HepG2 (cell line): Measurements from ENCODE around the gene SYTL1. TPM values are rescaled to one million over a fixed set of nuclear protein-coding genes. Genes with fewer than 3 reads are reported as not detected.

ENCODE experiments used
- BRD4 ChIP-seq: sonication (generic); formaldehyde crosslinking; IDR thresholded peaks from 2 replicates; pipeline ENCODE4 v1.4.0; 2020; ENCODE audit warnings: missing genetic modification reagents
- HCFC1 ChIP-seq: fragments of 150-350 bp; IDR thresholded peaks from 2 replicates; pipeline ENCODE4 v1.6.1; 2014; ENCODE audit warnings: low read depth, low read length
- JUND ChIP-seq: sonication (generic); formaldehyde crosslinking; IDR thresholded peaks from 2 replicates; pipeline ENCODE4 v1.8.0; 2022; ENCODE audit warnings: mild to moderate bottlenecking, missing genetic modification reagents
- KAT7 ChIP-seq: IDR thresholded peaks from 2 replicates; pipeline ENCODE4 v1.6.1; 2018; ENCODE audit warnings: borderline replicate concordance, missing compliant biosample characterization
- RXRA ChIP-seq: sonication (generic); formaldehyde crosslinking; IDR thresholded peaks from 2 replicates; pipeline ENCODE4 v1.5.1; 2020; ENCODE audit warnings: missing genetic modification reagents
- SAFB2 ChIP-seq: sonication (generic); formaldehyde crosslinking; IDR thresholded peaks from 2 replicates; pipeline ENCODE4 v1.5.1; 2020; ENCODE audit warnings: missing genetic modification reagents, low read depth, mild to moderate bottlenecking, borderline replicate concordance
- TAF15 ChIP-seq: fragments of 200-400 bp; formaldehyde crosslinking; IDR thresholded peaks from one replicate; pipeline ENCODE4 v1.6.1; 2018; ENCODE audit warnings: mild to moderate bottlenecking, low read depth, low read length; ENCODE audit not compliant: poor library complexity, severe bottlenecking
- ZNF713 ChIP-seq: sonication (generic); formaldehyde crosslinking; IDR thresholded peaks from 2 replicates; pipeline ENCODE4 v1.4.0; 2020; ENCODE audit warnings: mild to moderate bottlenecking, missing genetic modification reagents
- ZNF776 ChIP-seq: sonication (generic); formaldehyde crosslinking; IDR thresholded peaks from 2 replicates; pipeline ENCODE4 v1.4.0; 2020; ENCODE audit warnings: mild to moderate bottlenecking, missing genetic modification reagents
- ZSCAN20 ChIP-seq: sonication (generic); formaldehyde crosslinking; IDR thresholded peaks from 2 replicates; pipeline ENCODE4 v1.4.0; 2020; ENCODE audit warnings: missing genetic modification reagents, mild to moderate bottlenecking, borderline replicate concordance
- ZSCAN29 ChIP-seq: sonication (generic); formaldehyde crosslinking; conservative IDR thresholded peaks from 2 replicates; pipeline ENCODE4 v1.4.0; 2020; ENCODE audit warnings: mild to moderate bottlenecking, missing genetic modification reagents
- polyA plus RNA-seq, 8 experiments: library from polyadenylated mRNA; depleted of rRNA in 3 of 8; stranded (reverse) in 7 of 8; unstranded in 1 of 8; fragments of >200 nt; fragmentation: Illumina TruSeq in 4 of 8; extraction: Trizol in 4 of 8; gene quantifications; 2 replicates each; pipeline versions ENCODE4 v1.2.1 to v1.2.3, GENCODE V29; 2011 to 2016; ENCODE audit warnings: low read depth in 4 of 8, missing spikeins in 1 of 8, mixed read lengths in 1 of 8; ENCODE audit not compliant: insufficient read depth in 1 of 8
- total RNA-seq, 5 experiments: library from RNA; depleted of rRNA; stranded (reverse); fragments of >200 nt; fragmentation: Illumina TruSeq; extraction: Trizol; gene quantifications; 2 replicates each; pipeline ENCODE4 v1.2.3, GENCODE V29; 2016; ENCODE audit warnings: low read depth in 1 of 5
- TF ChIP-seq, protein P1 (sequence below): sonication (generic); formaldehyde crosslinking; IDR thresholded peaks from 2 replicates; pipeline ENCODE4 v1.4.0; 2020; ENCODE audit warnings: missing genetic modification reagents
- TF ChIP-seq, protein P2 (sequence below): sonication (generic); formaldehyde crosslinking; IDR thresholded peaks from 2 replicates; pipeline ENCODE4 v1.4.0; 2020; ENCODE audit warnings: missing genetic modification reagents, borderline replicate concordance
- TF ChIP-seq, protein P3 (sequence below): sonication (generic); formaldehyde crosslinking; IDR thresholded peaks from 2 replicates; pipeline ENCODE4 v1.4.0; 2020; ENCODE audit warnings: missing genetic modification reagents

The SYTL1 gene
- total and polyA plus RNA-seq, 2 of the 13 experiments (the other 11 are each of a cell fraction or from before 2014, with no cell fraction given) = 11.1 to 17.8 TPM

DNA sequence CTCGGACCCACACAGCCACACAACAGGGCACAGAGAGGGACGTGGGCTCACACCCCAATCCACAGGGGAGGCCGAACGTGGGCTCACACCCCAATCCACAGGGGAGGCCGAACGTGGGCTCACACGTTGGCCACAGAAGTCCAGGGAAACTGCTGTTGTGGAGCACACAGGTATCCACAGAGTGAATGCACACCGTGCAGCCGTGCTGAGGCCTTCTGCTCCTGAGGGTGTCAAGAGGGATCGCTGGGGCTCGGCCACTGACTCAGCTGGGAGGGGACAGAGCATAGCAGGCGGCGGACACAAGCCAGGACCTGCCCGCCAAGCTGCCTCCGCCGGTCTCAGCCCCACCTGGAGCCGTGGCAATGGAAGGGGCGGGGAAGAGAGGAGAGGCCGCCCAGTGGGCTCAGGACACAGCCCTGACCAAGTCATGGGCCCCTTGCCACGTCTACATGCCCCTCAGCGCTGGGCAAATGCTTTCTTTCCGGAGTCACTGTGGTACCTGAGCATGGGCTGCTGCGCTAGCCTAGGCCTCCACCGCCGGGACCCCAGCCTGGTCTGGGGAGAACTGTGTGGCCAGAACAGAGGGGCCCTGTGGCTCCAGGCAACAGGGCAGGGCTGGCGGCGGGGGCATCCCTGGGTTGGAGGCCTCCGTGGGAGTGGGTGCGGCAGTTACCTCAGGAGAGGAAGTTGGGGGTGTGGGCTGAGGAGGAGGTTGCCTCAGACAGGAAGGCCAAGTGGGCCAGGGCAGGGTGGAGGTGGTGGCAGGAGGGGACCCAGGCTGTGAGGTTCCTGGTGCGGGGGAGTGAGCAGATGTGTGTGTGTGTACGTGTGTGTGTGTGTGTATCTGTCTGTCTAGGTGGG is 1.2 kb downstream of the SYTL1 start (continued):
- TF ChIP-seq ZSCAN29 (CRISPR knock-in tag) (no peak), RXRA (no peak), ZNF776 (CRISPR knock-in tag) (0 out of 2 replicates have a peak, but pooled peaks have one; percentile 11), TAF15 (no peak), ZSCAN20 (CRISPR knock-in tag) (no peak), SAFB2 (no peak), BRD4 (CRISPR knock-in tag) (peak; percentile 70), JUND (CRISPR knock-in tag) (peak; percentile 53; the same call in 1 of the 2 replicates), ZNF713 (0 out of 2 replicates have a peak, but pooled peaks have one; percentile 70), KAT7 (0 out of 2 replicates have a peak, but pooled peaks have one; percentile 19), HCFC1 (no peak)
- TF ChIP-seq, protein P1, sequence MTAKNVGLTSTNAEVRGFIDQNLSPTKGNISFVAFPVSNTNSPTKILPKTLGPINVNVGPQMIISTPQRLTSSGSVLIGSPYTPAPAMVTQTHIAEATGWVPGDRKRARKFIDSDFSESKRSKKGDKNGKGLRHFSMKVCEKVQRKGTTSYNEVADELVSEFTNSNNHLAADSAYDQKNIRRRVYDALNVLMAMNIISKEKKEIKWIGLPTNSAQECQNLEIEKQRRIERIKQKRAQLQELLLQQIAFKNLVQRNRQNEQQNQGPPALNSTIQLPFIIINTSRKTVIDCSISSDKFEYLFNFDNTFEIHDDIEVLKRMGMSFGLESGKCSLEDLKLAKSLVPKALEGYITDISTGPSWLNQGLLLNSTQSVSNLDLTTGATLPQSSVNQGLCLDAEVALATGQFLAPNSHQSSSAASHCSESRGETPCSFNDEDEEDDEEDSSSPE (CRISPR knock-in tag) = peak; percentile 16; the same call in 1 of the 2 replicates
- TF ChIP-seq, protein P2, sequence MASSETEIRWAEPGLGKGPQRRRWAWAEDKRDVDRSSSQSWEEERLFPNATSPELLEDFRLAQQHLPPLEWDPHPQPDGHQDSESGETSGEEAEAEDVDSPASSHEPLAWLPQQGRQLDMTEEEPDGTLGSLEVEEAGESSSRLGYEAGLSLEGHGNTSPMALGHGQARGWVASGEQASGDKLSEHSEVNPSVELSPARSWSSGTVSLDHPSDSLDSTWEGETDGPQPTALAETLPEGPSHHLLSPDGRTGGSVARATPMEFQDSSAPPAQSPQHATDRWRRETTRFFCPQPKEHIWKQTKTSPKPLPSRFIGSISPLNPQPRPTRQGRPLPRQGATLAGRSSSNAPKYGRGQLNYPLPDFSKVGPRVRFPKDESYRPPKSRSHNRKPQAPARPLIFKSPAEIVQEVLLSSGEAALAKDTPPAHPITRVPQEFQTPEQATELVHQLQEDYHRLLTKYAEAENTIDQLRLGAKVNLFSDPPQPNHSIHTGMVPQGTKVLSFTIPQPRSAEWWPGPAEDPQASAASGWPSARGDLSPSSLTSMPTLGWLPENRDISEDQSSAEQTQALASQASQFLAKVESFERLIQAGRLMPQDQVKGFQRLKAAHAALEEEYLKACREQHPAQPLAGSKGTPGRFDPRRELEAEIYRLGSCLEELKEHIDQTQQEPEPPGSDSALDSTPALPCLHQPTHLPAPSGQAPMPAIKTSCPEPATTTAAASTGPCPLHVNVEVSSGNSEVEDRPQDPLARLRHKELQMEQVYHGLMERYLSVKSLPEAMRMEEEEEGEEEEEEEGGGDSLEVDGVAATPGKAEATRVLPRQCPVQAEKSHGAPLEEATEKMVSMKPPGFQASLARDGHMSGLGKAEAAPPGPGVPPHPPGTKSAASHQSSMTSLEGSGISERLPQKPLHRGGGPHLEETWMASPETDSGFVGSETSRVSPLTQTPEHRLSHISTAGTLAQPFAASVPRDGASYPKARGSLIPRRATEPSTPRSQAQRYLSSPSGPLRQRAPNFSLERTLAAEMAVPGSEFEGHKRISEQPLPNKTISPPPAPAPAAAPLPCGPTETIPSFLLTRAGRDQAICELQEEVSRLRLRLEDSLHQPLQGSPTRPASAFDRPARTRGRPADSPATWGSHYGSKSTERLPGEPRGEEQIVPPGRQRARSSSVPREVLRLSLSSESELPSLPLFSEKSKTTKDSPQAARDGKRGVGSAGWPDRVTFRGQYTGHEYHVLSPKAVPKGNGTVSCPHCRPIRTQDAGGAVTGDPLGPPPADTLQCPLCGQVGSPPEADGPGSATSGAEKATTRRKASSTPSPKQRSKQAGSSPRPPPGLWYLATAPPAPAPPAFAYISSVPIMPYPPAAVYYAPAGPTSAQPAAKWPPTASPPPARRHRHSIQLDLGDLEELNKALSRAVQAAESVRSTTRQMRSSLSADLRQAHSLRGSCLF (CRISPR knock-in tag) = no peak
- TF ChIP-seq, protein P3, sequence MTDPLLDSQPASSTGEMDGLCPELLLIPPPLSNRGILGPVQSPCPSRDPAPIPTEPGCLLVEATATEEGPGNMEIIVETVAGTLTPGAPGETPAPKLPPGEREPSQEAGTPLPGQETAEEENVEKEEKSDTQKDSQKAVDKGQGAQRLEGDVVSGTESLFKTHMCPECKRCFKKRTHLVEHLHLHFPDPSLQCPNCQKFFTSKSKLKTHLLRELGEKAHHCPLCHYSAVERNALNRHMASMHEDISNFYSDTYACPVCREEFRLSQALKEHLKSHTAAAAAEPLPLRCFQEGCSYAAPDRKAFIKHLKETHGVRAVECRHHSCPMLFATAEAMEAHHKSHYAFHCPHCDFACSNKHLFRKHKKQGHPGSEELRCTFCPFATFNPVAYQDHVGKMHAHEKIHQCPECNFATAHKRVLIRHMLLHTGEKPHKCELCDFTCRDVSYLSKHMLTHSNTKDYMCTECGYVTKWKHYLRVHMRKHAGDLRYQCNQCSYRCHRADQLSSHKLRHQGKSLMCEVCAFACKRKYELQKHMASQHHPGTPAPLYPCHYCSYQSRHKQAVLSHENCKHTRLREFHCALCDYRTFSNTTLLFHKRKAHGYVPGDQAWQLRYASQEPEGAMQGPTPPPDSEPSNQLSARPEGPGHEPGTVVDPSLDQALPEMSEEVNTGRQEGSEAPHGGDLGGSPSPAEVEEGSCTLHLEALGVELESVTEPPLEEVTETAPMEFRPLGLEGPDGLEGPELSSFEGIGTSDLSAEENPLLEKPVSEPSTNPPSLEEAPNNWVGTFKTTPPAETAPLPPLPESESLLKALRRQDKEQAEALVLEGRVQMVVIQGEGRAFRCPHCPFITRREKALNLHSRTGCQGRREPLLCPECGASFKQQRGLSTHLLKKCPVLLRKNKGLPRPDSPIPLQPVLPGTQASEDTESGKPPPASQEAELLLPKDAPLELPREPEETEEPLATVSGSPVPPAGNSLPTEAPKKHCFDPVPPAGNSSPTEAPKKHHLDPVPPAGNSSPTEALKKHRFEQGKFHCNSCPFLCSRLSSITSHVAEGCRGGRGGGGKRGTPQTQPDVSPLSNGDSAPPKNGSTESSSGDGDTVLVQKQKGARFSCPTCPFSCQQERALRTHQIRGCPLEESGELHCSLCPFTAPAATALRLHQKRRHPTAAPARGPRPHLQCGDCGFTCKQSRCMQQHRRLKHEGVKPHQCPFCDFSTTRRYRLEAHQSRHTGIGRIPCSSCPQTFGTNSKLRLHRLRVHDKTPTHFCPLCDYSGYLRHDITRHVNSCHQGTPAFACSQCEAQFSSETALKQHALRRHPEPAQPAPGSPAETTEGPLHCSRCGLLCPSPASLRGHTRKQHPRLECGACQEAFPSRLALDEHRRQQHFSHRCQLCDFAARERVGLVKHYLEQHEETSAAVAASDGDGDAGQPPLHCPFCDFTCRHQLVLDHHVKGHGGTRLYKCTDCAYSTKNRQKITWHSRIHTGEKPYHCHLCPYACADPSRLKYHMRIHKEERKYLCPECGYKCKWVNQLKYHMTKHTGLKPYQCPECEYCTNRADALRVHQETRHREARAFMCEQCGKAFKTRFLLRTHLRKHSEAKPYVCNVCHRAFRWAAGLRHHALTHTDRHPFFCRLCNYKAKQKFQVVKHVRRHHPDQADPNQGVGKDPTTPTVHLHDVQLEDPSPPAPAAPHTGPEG = no peak
